IPS-18c (cell line): ENCODE measurements around the gene MPZL3.

ENCODE experiments used
- H3K4me3 ChIP-seq: 2 replicates; pipeline ENCODE4 v1.7.0; 2013; ENCODE audit warnings: low read depth, mild to moderate bottlenecking, low read length, moderate library complexity; ENCODE audit not compliant: insufficient read depth
- H3K9me3 ChIP-seq: one replicate; pipeline ENCODE4 v1.6.1; 2013; ENCODE audit warnings: mild to moderate bottlenecking, low read length, moderate library complexity; ENCODE audit not compliant: control insufficient read depth, insufficient read depth

MPZL3 gene

GRCh38 chr11:118223570-118223969 lies 28.6 kb downstream of the MPZL3 start:
- Histone ChIP-seq H3K9me3 (no peaks in the 10 kb centered on the region), H3K4me3 (no peak overlapping the region)

- Histone ChIP-seq H3K9me3 (no peaks in the 10 kb centered on the region), H3K4me3 (no peak overlapping the region)
These were observed 29.7 kb downstream of the MPZL3 start for GRCh38 chr11:118222437-118222836.

- Histone ChIP-seq H3K4me3 (no peak overlapping the region), H3K9me3 (no peaks in the 10 kb centered on the region)
These were observed 30.7 kb downstream of the MPZL3 start for GRCh38 chr11:118221419-118221818.

- Histone ChIP-seq H3K4me3 (no peak overlapping the region), H3K9me3 (no peaks in the 10 kb centered on the region)
These were observed 32.4 kb downstream of the MPZL3 start for GRCh38 chr11:118219732-118220131.

- Histone ChIP-seq H3K4me3 (no peak overlapping the region), H3K9me3 (no peaks in the 10 kb centered on the region)
These were observed 32.9 kb downstream of the MPZL3 start for GRCh38 chr11:118219244-118219643.

- no peaks in the 10 kb centered on the region for H3K9me3 ChIP-seq
These were observed 34.6 kb downstream of the MPZL3 start for GRCh38 chr11:118217575-118217974.

GRCh38 chr11:118216621-118217481 lies 35.3 kb downstream of the MPZL3 start:
- no peaks in the 10 kb centered on the region for H3K9me3 ChIP-seq
- H3K4me3 ChIP-seq, result no peak overlapping the region

More at GRCh38 chr11:118217575-118217974, 34.6 kb downstream of the MPZL3 start:
- H3K4me3 ChIP-seq, result no peak overlapping the region

- H3K4me3 ChIP-seq, result no peak overlapping the region
- H3K9me3 ChIP-seq, result no peaks in the 10 kb centered on the region
These were observed 36.4 kb downstream of the MPZL3 start for GRCh38 chr11:118215765-118216164.

GRCh38 chr11:118215262-118215661 lies 36.9 kb downstream of the MPZL3 start:
- no peaks in the 10 kb centered on the region for H3K9me3 ChIP-seq
- no peak overlapping the region for H3K4me3 ChIP-seq

- Histone ChIP-seq H3K4me3 (no peak overlapping the region), H3K9me3 (no peaks in the 10 kb centered on the region)
These were observed 37.8 kb downstream of the MPZL3 start for GRCh38 chr11:118214210-118214914.

GRCh38 chr11:118213781-118214180 lies 38.4 kb downstream of the MPZL3 start:
- H3K4me3 ChIP-seq, result no peak overlapping the region
- H3K9me3 ChIP-seq, result no peaks in the 10 kb centered on the region

- H3K4me3 ChIP-seq, result no peak overlapping the region
- no peaks in the 10 kb centered on the region for H3K9me3 ChIP-seq
These were observed 39.0 kb downstream of the MPZL3 start for GRCh38 chr11:118213201-118213600.

GRCh38 chr11:118212781-118213191 lies 39.4 kb downstream of the MPZL3 start:
- H3K9me3 ChIP-seq, result no peaks in the 10 kb centered on the region
- H3K4me3 ChIP-seq, result no peak overlapping the region

GRCh38 chr11:118212131-118212725 lies 39.9 kb downstream of the MPZL3 start:
- no peaks in the 10 kb centered on the region for H3K9me3 ChIP-seq

GRCh38 chr11:118211006-118211405 lies 41.2 kb downstream of the MPZL3 start:
- Histone ChIP-seq H3K9me3 (no peaks in the 10 kb centered on the region), H3K4me3 (no peak overlapping the region)

More at GRCh38 chr11:118212131-118212725, 39.9 kb downstream of the MPZL3 start:
- no peak overlapping the region for H3K4me3 ChIP-seq

GRCh38 chr11:118210323-118210722 lies 41.8 kb downstream of the MPZL3 start:
- H3K4me3 ChIP-seq, result no peak overlapping the region
- H3K9me3 ChIP-seq, result no peaks in the 10 kb centered on the region

- no peak overlapping the region for H3K4me3 ChIP-seq
- H3K9me3 ChIP-seq, result no peaks in the 10 kb centered on the region
These were observed 43.1 kb downstream of the MPZL3 start for GRCh38 chr11:118209033-118209432.

GRCh38 chr11:118207079-118207478 lies 45.1 kb downstream of the MPZL3 start:
- Histone ChIP-seq H3K4me3 (no peak overlapping the region), H3K9me3 (no peaks in the 10 kb centered on the region)
